SH-SY5Y (cell line): ENCODE results near the gene SYT3.

Source experiments
- GATA2 ChIP-seq: IDR thresholded peaks from 2 replicates; pipeline ENCODE4 v1.6.1; 2011; ENCODE audit warnings: mild to moderate bottlenecking, low read depth, low read length
- GATA3 ChIP-seq: IDR thresholded peaks from 2 replicates; pipeline ENCODE4 v1.6.1; 2011; ENCODE audit warnings: low read depth, mild to moderate bottlenecking, low read length, moderate library complexity

- TF ChIP-seq GATA2, result no peak
- no peak for TF ChIP-seq GATA3
These were observed 1.1 kb downstream of the SYT3 start for GRCh38 chr19:50638600-50638999.
